B cell (primary cell): ENCODE measurements around the gene TSPAN33. TPM values are rescaled to one million over a fixed set of nuclear protein-coding genes. Genes with fewer than 3 reads are reported as not detected.

ENCODE experiments used
- ATAC-seq: fragments of 200-7000 bp; cut with Tn5 transposase; one replicate; pipeline ENCODE4 v1.10.0; 2021; ENCODE audit warnings: low read depth, mild to moderate bottlenecking, moderate number of reproducible peaks, moderate library complexity
- CTCF ChIA-PET: fragments of 350-600 bp; sonication (Branson Sonifier 250); formaldehyde crosslinking; loops from one replicate; lab custom pipeline; 2021; ENCODE audit warnings: antibody characterized with exemption, inconsistent platforms; lab: Charles Lee
- POLR2A ChIA-PET: fragments of 350-600 bp; sonication (Branson Sonifier 250); formaldehyde crosslinking; loops from one replicate; lab custom pipeline; 2021; ENCODE audit warnings: antibody characterized with exemption; lab: Charles Lee
- DNase-seq: peaks from one replicate; pipeline ENCODE4 v3.0.0; 2013
- H2AFZ ChIP-seq: 2 replicates; pipeline ENCODE4 v1.6.1; 2012; ENCODE audit warnings: mild to moderate bottlenecking, low read depth, low read length; ENCODE audit not compliant: insufficient read depth, poor library complexity, severe bottlenecking
- H3K27ac ChIP-seq, 2 donors: 1 replicate in 1 of 2; 2 replicates in 1 of 2; pipeline ENCODE4 v1.5.1; 2012 to 2013; ENCODE audit warnings: low read length in 2 of 2, mild to moderate bottlenecking in 2 of 2, moderate library complexity in 1 of 2
- H3K27me3 ChIP-seq, 4 experiments: fragments of 200-600 bp in 1 of 4; sonication (generic) in 1 of 4; replicated peaks in 1 of 4; 1 replicate in 2 of 4; 2 replicates in 2 of 4; pipeline versions ENCODE4 v1.6.1 to v1.7.0; 2013 to 2016; ENCODE audit warnings: low read length in 3 of 4, mild to moderate bottlenecking in 2 of 4, mixed read lengths in 1 of 4, moderate library complexity in 1 of 4; ENCODE audit not compliant: insufficient read depth in 4 of 4, control insufficient read depth in 3 of 4; ENCODE audit errors: control extremely low read depth in 1 of 4
- H3K36me3 ChIP-seq, 2 experiments: replicated peaks in 1 of 2; 1 replicate in 1 of 2; 2 replicates in 1 of 2; pipeline versions ENCODE4 v1.6.1 to v1.7.1; 2013; ENCODE audit warnings: low read length in 1 of 2; ENCODE audit not compliant: insufficient read depth in 2 of 2, control insufficient read depth in 1 of 2; ENCODE audit errors: control extremely low read depth in 1 of 2, extremely low read depth in 1 of 2
- H3K4me1 ChIP-seq, 2 donors: fragments of 200-600 bp in 1 of 2; sonication (generic) in 1 of 2; 1 replicate in 1 of 2; 2 replicates in 1 of 2; pipeline versions ENCODE4 v1.5.1 to v1.6.1; 2013 to 2017; ENCODE audit warnings: low read length in 2 of 2; ENCODE audit not compliant: control insufficient read depth in 2 of 2, insufficient read depth in 2 of 2
- H3K4me2 ChIP-seq: replicated peaks from 2 replicates; pipeline ENCODE3; 2012; ENCODE audit warnings: mild to moderate bottlenecking, low read depth, low read length; ENCODE audit not compliant: poor library complexity, severe bottlenecking
- H3K4me3 ChIP-seq, 5 experiments: fragments of 200-600 bp in 1 of 5; sonication (generic) in 1 of 5; 1 replicate in 3 of 5; 2 replicates in 2 of 5; pipeline versions ENCODE4 v1.5.1 to v1.7.0; 2011 to 2016; ENCODE audit warnings: low read length in 4 of 5, mild to moderate bottlenecking in 4 of 5, low read depth in 2 of 5, control low read depth in 1 of 5, moderate library complexity in 1 of 5; ENCODE audit not compliant: insufficient read depth in 1 of 5; ENCODE audit errors: control extremely low read depth in 1 of 5, extremely low read depth in 1 of 5
- H3K79me2 ChIP-seq: fragments of 200-600 bp; sonication (generic); one replicate; pipeline ENCODE4 v1.6.0; 2016; ENCODE audit warnings: low read length; ENCODE audit not compliant: control insufficient read depth, insufficient read depth
- H3K9ac ChIP-seq: fragments of 200-600 bp; sonication (generic); 2 replicates; pipeline ENCODE4 v1.6.1; 2017; ENCODE audit warnings: mild to moderate bottlenecking, low read length, moderate library complexity
- H3K9me3 ChIP-seq, 3 donors: one replicate each; pipeline versions ENCODE4 v1.6.1 to v1.7.1; 2013; ENCODE audit warnings: low read length in 2 of 3; ENCODE audit not compliant: control insufficient read depth in 2 of 3, insufficient read depth in 1 of 3; ENCODE audit errors: control extremely low read depth in 1 of 3
- H4K20me1 ChIP-seq: 2 replicates; pipeline ENCODE4 v1.6.0; 2012; ENCODE audit warnings: mild to moderate bottlenecking, low read length; ENCODE audit not compliant: insufficient read depth, control insufficient read depth, poor library complexity, severe bottlenecking
- H3K27ac Mint-ChIP-seq: one replicate; pipeline ENCODE4 v1.8.0; 2021; ENCODE audit warnings: mixed read lengths
- H3K27me3 Mint-ChIP-seq: one replicate; pipeline ENCODE4 v1.8.0; 2021; ENCODE audit warnings: mixed read lengths
- H3K4me1 Mint-ChIP-seq: one replicate; pipeline ENCODE4 v1.8.0; 2021; ENCODE audit warnings: mixed read lengths
- H3K4me3 Mint-ChIP-seq: one replicate; pipeline ENCODE4 v1.8.0; 2021; ENCODE audit warnings: mixed read lengths
- H3K9me3 Mint-ChIP-seq: one replicate; pipeline ENCODE4 v1.8.0; 2022; ENCODE audit warnings: mixed read lengths; ENCODE audit not compliant: insufficient read depth
- EZH2 ChIP-seq: IDR thresholded peaks from 2 replicates; pipeline ENCODE4 v1.6.1; 2012; ENCODE audit warnings: borderline replicate concordance, low read depth, mild to moderate bottlenecking, moderate library complexity, low read length; ENCODE audit not compliant: insufficient read depth, poor library complexity, severe bottlenecking
- WGBS: methylation state at CpG from one replicate; pipeline ENCODE4 v1.1.5; 2013; ENCODE audit warnings: missing lambda C conversion rate; ENCODE audit not compliant: insufficient coverage; 5-methylcytosine and 5-hydroxymethylcytosine counted together
- intact Hi-C: fragments of 100-400 bp; cut with micrococcal nuclease; formaldehyde crosslinking; loops from one replicate; pipeline ENCODE4 v1.10.0; 2022
- polyA plus RNA-seq: library from polyadenylated mRNA; depleted of rRNA; stranded (reverse); fragments of >200 nt; gene quantifications from 2 replicates; pipeline ENCODE4 v1.2.3, GENCODE V29; 2012
- total RNA-seq, 2 donors: library from RNA; stranded (reverse); fragments of 120-200 nt in 1 of 2; gene quantifications; 1 replicate in 1 of 2; 2 replicates in 1 of 2; pipeline versions ENCODE4 v1.2.3 to v1.2.4, GENCODE V29; 2013 to 2022
- TF ChIP-seq, protein P1 (sequence below): fragments of 200-600 bp; IDR thresholded peaks from one replicate; pipeline ENCODE4 v1.8.0; 2022; ENCODE audit warnings: antibody characterized with exemption, mild to moderate bottlenecking

The TSPAN33 gene
- total and polyA plus RNA-seq, 2 donors (not counting 1 experiment from before 2014, with no cell fraction given), result 111 TPM

DNA sequence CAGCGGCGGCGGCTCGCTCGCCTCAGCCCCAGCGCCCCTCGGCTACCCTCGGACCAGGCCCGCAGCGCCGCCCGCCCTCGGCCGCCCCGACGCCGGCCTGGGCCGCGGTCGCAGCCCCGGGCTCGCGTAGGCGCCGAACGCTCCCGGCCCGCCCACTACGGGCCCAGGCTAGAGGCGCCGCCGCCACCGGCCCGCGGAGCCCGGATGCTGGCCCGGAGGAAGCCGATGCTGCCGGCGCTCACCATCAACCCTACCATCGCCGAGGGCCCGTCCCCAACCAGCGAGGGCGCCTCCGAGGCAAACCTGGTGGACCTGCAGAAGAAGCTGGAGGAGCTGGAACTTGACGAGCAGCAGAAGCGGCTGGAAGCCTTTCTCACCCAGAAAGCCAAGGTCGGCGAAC is 18.2 kb upstream of the TSPAN33 start:
- intact Hi-C loops, result no loop called here
- H3K27ac Mint-ChIP-seq, result no peak overlapping the region
- no peaks in the 10 kb centered on the region for H3K36me3 ChIP-seq

DNA sequence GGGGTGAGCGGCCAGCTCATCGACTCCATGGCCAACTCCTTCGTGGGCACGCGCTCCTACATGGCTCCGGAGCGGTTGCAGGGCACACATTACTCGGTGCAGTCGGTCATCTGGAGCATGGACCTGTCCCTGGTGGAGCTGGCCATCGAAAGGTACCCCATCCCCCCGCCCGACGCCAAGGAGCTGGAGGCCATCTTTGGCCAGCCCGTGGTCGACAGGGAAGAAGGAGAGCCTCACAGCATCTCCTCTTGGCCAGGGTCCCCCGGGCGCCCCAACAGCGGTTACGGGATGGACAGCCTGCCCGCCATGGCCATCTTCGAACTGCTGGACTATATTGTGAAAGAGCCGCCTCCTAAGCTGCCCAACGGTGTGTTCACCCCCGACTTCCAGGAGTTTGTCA is 17.4 kb upstream of the TSPAN33 start:
- Histone ChIP-seq H3K9ac (no peak overlapping the region), H3K27ac (no peak overlapping the region), H3K4me2 (no peak overlapping the region), H3K79me2 (no peaks in the 10 kb centered on the region), H3K27me3 (no peaks in the 10 kb centered on the region), H3K4me1 (peaks cover 15 to 16% of the 10 kb centered on the region in 2 donors), H3K9me3 (no peaks in the 10 kb centered on the region), H4K20me1 (no peaks in the 10 kb centered on the region), H3K4me3 (no peak overlapping the region), H3K36me3 (no peaks in the 10 kb centered on the region), H2AFZ (no peak overlapping the region)
- Mint-ChIP-seq H3K9me3 (no peaks in the 10 kb centered on the region), H3K4me1 (peaks cover 19% of the 10 kb centered on the region), H3K4me3 (no peak overlapping the region), H3K27me3 (no peaks in the 10 kb centered on the region), H3K27ac (no peak overlapping the region)
- DNase-seq (no peak), ATAC-seq (no peak)
- ChIA-PET CTCF (no interaction called here), POLR2A (interaction anchor here (0.6 kb wide), 1 partner anchor 9 kb away, joined by 5 read pairs; no protein-coding TSS in a partner anchor)
- intact Hi-C loops, result no loop called here
- TF ChIP-seq, protein P1, sequence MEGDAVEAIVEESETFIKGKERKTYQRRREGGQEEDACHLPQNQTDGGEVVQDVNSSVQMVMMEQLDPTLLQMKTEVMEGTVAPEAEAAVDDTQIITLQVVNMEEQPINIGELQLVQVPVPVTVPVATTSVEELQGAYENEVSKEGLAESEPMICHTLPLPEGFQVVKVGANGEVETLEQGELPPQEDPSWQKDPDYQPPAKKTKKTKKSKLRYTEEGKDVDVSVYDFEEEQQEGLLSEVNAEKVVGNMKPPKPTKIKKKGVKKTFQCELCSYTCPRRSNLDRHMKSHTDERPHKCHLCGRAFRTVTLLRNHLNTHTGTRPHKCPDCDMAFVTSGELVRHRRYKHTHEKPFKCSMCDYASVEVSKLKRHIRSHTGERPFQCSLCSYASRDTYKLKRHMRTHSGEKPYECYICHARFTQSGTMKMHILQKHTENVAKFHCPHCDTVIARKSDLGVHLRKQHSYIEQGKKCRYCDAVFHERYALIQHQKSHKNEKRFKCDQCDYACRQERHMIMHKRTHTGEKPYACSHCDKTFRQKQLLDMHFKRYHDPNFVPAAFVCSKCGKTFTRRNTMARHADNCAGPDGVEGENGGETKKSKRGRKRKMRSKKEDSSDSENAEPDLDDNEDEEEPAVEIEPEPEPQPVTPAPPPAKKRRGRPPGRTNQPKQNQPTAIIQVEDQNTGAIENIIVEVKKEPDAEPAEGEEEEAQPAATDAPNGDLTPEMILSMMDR, result no peak
- TF ChIP-seq EZH2, result no peak
- WGBS, result 91% methylated on average over 24 of the region's 24 CpGs

More for the DNA sequence above, 18.2 kb upstream of the TSPAN33 start:
- no peak for TF ChIP-seq EZH2
- TF ChIP-seq, protein P1, result no peak
- H2AFZ ChIP-seq, result no peak overlapping the region
- ChIA-PET CTCF (interaction anchor here (1.3 to 2.2 kb wide), 2 partner anchors 10 to 38 kb away, joined by 5 to 9 read pairs; no protein-coding TSS in a partner anchor), POLR2A (interaction anchor here (0.8 kb wide), 1 partner anchor 20 kb away, joined by 3 read pairs; no protein-coding TSS in a partner anchor)
- ATAC-seq (no peak), DNase-seq (no peak)
- Mint-ChIP-seq H3K27me3 (no peaks in the 10 kb centered on the region), H3K4me3 (no peak overlapping the region), H3K9me3 (peaks cover 2% of the 10 kb centered on the region), H3K4me1 (peaks cover 27% of the 10 kb centered on the region)
- H3K9ac ChIP-seq, result no peak overlapping the region
- H3K27ac ChIP-seq, result no peak overlapping the region
- H3K4me2 ChIP-seq, result no peak overlapping the region
- H3K4me1 ChIP-seq, result peaks cover 21% of the 10 kb centered on the region in 2 donors
- 94% methylated on average over 50 of the region's 50 CpGs for WGBS
- H3K9me3 ChIP-seq, result peaks cover 0 to 6% (median under 1%) of the 10 kb centered on the region in 3 donors
- no peaks in the 10 kb centered on the region for H4K20me1 ChIP-seq
- no peaks in the 10 kb centered on the region for H3K79me2 ChIP-seq
- H3K4me3 ChIP-seq, result no peak overlapping the region
- H3K27me3 ChIP-seq, result no peaks in the 10 kb centered on the region
